Measurements from ENCODE around the gene ANKRD34A. TPM values are rescaled to one million over a fixed set of nuclear protein-coding genes. Genes with fewer than 3 reads are reported as not detected.

The ANKRD34A gene
- total and polyA plus RNA-seq, 2 of the 13 experiments (the other 11 are each of a cell fraction or from before 2014, with no cell fraction given): 0.05 to 0.07 TPM

GRCh38 chr1:145957443-145958319, 6.7 kb downstream of the ANKRD34A start, which contains the start of gene LIX1L (continued):
- TF ChIP-seq EEA1 (CRISPR knock-in tag; IDR thresholded peaks at IDR 0.05; ENCODE audit: borderline replicate concordance): no peak
- no peak for TF ChIP-seq ZNF660 (CRISPR knock-in tag; IDR thresholded peaks at IDR 0.05; ENCODE audit: borderline replicate concordance, low read depth)
- TF ChIP-seq ZBTB37 (CRISPR knock-in tag; IDR thresholded peaks at IDR 0.05): no peak
- TF ChIP-seq MXD1 (CRISPR knock-in tag; IDR thresholded peaks at IDR 0.05): peak; percentile 54; the same call in 1 of the 2 replicates
- TF ChIP-seq MAFG (CRISPR knock-in tag; IDR thresholded peaks at IDR 0.05): no peak
- TF ChIP-seq ZNF549 (CRISPR knock-in tag; IDR thresholded peaks at IDR 0.05): no peak
- TF ChIP-seq MBNL3 (CRISPR knock-in tag; conservative IDR thresholded peaks at IDR 0.05): no peak
- no peak for TF ChIP-seq HES4 (CRISPR knock-in tag; IDR thresholded peaks at IDR 0.05; ENCODE audit: borderline replicate concordance)
- TF ChIP-seq RELA (CRISPR knock-in tag; IDR thresholded peaks at IDR 0.05): no peak
- TF ChIP-seq ZNF510 (CRISPR knock-in tag; IDR thresholded peaks at IDR 0.05; ENCODE audit: low read depth): no peak
- TF ChIP-seq ZNF460 (CRISPR knock-in tag; IDR thresholded peaks at IDR 0.05; ENCODE audit: borderline replicate concordance): no peak
- no peak for TF ChIP-seq ZSCAN30 (CRISPR knock-in tag; IDR thresholded peaks at IDR 0.05)
- 0 out of 2 replicates have a peak, but pooled peaks have one; percentile 32 for TF ChIP-seq ZNF430 (CRISPR knock-in tag; IDR thresholded peaks at IDR 0.05)
- peak; percentile 57 for TF ChIP-seq TARDBP (CRISPR knock-in tag; IDR thresholded peaks at IDR 0.05)
- TF ChIP-seq ZFAT (CRISPR knock-in tag; conservative IDR thresholded peaks at IDR 0.05): no peak
- TF ChIP-seq CENPX (CRISPR knock-in tag; IDR thresholded peaks at IDR 0.05): no peak
- TF ChIP-seq MXD4 (CRISPR knock-in tag; IDR thresholded peaks at IDR 0.05): 0 out of 2 replicates have a peak, but pooled peaks have one; percentile 16
- no peak for TF ChIP-seq ZNF224 (CRISPR knock-in tag; IDR thresholded peaks at IDR 0.05)
- peak; percentile 43; the same call in 1 of the 2 replicates for TF ChIP-seq HNF1B (CRISPR knock-in tag; IDR thresholded peaks at IDR 0.05)
- no peak for TF ChIP-seq ZFP90 (CRISPR knock-in tag; IDR thresholded peaks at IDR 0.05; ENCODE audit: borderline replicate concordance)
- TF ChIP-seq ZHX1 (CRISPR knock-in tag; IDR thresholded peaks at IDR 0.05; ENCODE audit: low read depth): no peak
- TF ChIP-seq KDM1A (CRISPR knock-in tag; IDR thresholded peaks at IDR 0.05): no peak
